ENCODE data around the gene OTOG. TPM values are rescaled to one million over a fixed set of nuclear protein-coding genes. Genes with fewer than 3 reads are reported as not detected.

OTOG gene
- total RNA-seq, 6 experiments from 2014 or later = not detected

DNA sequence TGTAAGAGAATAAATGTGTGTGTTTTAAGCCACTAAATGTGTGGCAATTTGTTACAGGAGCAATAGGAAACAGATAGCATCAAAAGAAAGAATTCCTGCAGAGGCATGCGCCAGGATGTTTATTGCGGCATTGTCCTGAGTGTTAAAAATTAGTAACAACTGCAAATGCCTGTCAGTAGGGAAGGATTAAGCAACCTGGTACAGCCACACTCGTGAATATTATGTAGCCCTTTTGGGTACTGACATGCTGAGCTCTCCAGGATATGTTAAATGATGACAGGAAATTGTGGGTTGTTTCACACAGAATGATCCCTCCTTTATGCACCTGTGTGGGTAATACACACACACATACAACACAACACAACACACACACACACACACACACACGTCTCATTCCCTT, 102.6 kb downstream of the OTOG start:
- H3K4me1 ChIP-seq = no peaks in the 10 kb centered on the region
- no peak for TF ChIP-seq POLR2A (IDR thresholded peaks at IDR 0.05)
- TF ChIP-seq, protein P1, sequence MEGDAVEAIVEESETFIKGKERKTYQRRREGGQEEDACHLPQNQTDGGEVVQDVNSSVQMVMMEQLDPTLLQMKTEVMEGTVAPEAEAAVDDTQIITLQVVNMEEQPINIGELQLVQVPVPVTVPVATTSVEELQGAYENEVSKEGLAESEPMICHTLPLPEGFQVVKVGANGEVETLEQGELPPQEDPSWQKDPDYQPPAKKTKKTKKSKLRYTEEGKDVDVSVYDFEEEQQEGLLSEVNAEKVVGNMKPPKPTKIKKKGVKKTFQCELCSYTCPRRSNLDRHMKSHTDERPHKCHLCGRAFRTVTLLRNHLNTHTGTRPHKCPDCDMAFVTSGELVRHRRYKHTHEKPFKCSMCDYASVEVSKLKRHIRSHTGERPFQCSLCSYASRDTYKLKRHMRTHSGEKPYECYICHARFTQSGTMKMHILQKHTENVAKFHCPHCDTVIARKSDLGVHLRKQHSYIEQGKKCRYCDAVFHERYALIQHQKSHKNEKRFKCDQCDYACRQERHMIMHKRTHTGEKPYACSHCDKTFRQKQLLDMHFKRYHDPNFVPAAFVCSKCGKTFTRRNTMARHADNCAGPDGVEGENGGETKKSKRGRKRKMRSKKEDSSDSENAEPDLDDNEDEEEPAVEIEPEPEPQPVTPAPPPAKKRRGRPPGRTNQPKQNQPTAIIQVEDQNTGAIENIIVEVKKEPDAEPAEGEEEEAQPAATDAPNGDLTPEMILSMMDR (IDR thresholded peaks at IDR 0.05) = no peak
- 38% methylated on average over 4 of the region's 4 CpGs for WGBS (ENCODE audit: insufficient coverage, low coverage, low lambda C conversion rate, missing lambda C conversion rate)
- no peaks in the 10 kb centered on the region for H3K9me3 ChIP-seq
- H3K27me3 ChIP-seq = no peaks in the 10 kb centered on the region
- no peak overlapping the region for H3K4me3 ChIP-seq
- no peak for DNase-seq
- intact Hi-C loops (cut with DNase I) = no loop called here
- no peaks in the 10 kb centered on the region for H3K36me3 ChIP-seq
- no peak for ATAC-seq
- H3K27ac ChIP-seq = no peak overlapping the region

DNA sequence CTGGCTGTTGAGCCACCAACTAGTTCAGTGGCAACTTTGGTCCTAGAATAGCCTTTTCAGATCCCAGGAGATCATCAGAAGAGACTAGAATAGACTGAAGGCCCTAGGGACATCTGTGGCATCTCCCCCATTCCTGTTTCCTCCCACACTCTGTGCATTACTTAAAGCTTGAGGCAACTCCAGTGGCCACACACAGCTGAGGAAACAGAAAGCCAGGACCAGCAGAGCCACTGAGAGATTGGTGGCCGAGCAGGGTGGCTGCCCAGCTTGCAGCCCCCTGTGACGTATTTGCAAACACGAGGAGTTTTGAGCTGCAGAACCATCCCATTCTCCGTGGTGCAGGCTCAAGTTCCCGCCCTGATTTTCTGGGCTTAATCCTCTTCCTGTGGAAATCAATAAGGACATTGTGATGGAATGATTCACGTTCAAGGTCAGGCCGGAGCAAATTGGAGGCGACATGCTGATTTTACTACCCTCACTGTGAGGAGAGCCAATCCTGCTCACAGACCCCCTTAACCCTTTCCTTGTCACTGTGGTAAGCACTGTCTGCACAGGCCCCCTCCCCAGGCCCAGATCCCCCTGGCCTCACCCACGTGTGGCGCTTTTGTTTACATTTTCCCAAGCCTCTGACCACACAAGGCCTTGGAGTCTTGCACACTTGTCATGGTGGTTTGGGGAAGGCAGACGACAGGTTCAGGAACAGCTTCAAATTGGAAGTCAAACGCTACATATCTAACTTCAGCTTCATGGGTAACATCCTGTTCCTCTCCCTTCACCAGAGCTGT, 103.3 kb downstream of the OTOG start:
- 16% methylated on average over 9 of the region's 12 CpGs for WGBS (ENCODE audit: insufficient coverage, low coverage, low lambda C conversion rate, missing lambda C conversion rate)
- Histone ChIP-seq H3K9me3 (no peaks in the 10 kb centered on the region), H3K4me1 (no peaks in the 10 kb centered on the region), H3K27ac (no peak overlapping the region), H3K36me3 (no peaks in the 10 kb centered on the region), H3K4me3 (no peak overlapping the region), H3K27me3 (no peaks in the 10 kb centered on the region)
- no peak for TF ChIP-seq POLR2A (IDR thresholded peaks at IDR 0.05)
- TF ChIP-seq, protein P1 (IDR thresholded peaks at IDR 0.05) = no peak
- DNase-seq (no peak), ATAC-seq (no peak)
- intact Hi-C loops (cut with DNase I) = no loop called here

DNA sequence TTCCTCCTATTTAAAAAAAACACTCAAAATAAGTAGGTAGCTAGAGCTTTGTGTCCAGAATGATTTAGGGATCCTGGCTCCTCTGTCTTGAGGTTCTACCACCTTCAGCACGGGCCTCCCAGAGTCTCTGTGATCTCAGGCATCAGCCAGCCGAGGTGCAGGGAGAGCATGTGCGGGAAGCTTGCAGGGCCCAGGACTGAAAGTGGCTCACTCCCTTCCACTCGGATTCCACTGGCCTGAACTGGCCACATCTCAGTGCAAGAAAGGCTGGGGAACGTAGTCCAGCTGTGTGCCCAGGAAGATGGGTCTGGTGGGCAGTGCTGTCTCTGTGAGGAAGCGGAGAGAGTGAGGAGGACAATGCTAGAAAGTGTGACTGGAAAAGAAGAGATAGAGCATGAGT, 104.0 kb downstream of the OTOG start:
- no peaks in the 10 kb centered on the region for H3K9me3 ChIP-seq
- WGBS (ENCODE audit: insufficient coverage, low coverage, low lambda C conversion rate, missing lambda C conversion rate) = 56% methylated on average over 6 of the region's 6 CpGs

DNA sequence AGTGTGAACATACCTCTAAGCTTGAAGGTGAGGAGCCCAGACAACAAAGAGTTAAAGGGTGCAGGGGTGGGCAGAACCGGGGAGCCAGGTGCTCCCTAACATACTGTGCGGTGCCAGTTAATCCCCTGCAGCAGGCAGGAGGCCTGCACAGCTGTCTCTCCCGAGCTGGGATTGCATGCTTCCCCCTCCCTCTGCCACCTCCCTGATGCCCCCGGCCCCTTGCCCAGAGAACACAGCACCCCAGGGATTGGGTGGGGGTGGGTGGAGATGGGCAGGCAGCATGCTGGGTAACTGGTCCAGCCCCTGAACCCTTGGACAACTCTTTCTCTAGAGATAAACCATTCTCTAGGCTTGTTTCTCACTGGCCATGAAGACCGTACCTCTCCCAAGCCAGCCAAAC, 104.6 kb downstream of the OTOG start:
- no peaks in the 10 kb centered on the region for H3K9me3 ChIP-seq
- no peak overlapping the region for H3K27ac ChIP-seq
- H3K36me3 ChIP-seq = no peaks in the 10 kb centered on the region
- DNase-seq = no peak
- no peak for TF ChIP-seq POLR2A (IDR thresholded peaks at IDR 0.05)
- TF ChIP-seq, protein P1 (IDR thresholded peaks at IDR 0.05) = no peak
- H3K27me3 ChIP-seq = no peaks in the 10 kb centered on the region
- no peak for ATAC-seq
- H3K4me1 ChIP-seq = no peaks in the 10 kb centered on the region
- 57% methylated on average over 2 of the region's 5 CpGs for WGBS (ENCODE audit: insufficient coverage, low coverage, low lambda C conversion rate, missing lambda C conversion rate)
- no peak overlapping the region for H3K4me3 ChIP-seq
- intact Hi-C loops (cut with DNase I) = no loop called here

More for the DNA sequence above, 104.0 kb downstream of the OTOG start:
- H3K4me3 ChIP-seq = no peak overlapping the region
- H3K4me1 ChIP-seq = no peaks in the 10 kb centered on the region
- DNase-seq (no peak), ATAC-seq (no peak)
- H3K27me3 ChIP-seq = no peaks in the 10 kb centered on the region
- no peak overlapping the region for H3K27ac ChIP-seq
- intact Hi-C loops (cut with DNase I) = no loop called here
- H3K36me3 ChIP-seq = no peaks in the 10 kb centered on the region
- TF ChIP-seq, protein P1 (IDR thresholded peaks at IDR 0.05) = no peak
- no peak for TF ChIP-seq POLR2A (IDR thresholded peaks at IDR 0.05)
